ENCODE results near the gene UBE2H. TPM values are rescaled to one million over a fixed set of nuclear protein-coding genes. Genes with fewer than 3 reads are reported as not detected.
"Not testable (repeated sequence)": the region's sequence is repeated elsewhere in the genome, so short reads cannot be mapped to it uniquely, and the experiment has no call there.

Gene UBE2H
- total RNA-seq, 1 experiment from 2014 or later: 49.3 TPM

- DNase-seq (ENCODE audit: low spot score): no peak
- in situ Hi-C loops (cut with HindIII; ENCODE audit: low sequenced_read_pairs): no loop called here
These were observed 96.6 kb downstream of the UBE2H start for GRCh38 chr7:129855935-129856717.

- in situ Hi-C loops (cut with HindIII; ENCODE audit: low sequenced_read_pairs): no loop called here
- no peak for DNase-seq (ENCODE audit: low spot score)
These were observed 97.5 kb downstream of the UBE2H start for GRCh38 chr7:129855234-129855673.

DNA sequence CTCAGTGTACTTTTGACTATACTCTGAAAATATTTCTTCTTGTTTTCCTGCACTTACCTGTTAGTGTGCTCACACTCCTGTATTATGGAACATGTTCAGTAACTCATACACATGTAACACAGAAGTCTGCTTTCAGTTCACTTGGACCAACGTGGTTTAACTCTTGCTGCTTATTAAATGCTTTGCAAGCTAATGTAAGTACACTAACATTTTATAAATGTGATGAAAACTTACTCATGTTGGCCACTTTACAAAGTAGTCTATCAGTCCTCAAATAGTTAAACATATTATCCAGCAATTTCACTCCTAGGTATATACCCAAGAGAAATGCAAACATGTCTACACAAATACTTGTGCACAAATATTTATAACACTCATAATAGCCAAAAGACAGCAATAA, 98.4 kb downstream of the UBE2H start:
- in situ Hi-C loops (cut with HindIII; ENCODE audit: low sequenced_read_pairs): no loop called here
- no peak for DNase-seq (ENCODE audit: low spot score)

- in situ Hi-C loops (cut with HindIII; ENCODE audit: low sequenced_read_pairs): no loop called here
- no peak for DNase-seq (ENCODE audit: low spot score)
These were observed 99.0 kb downstream of the UBE2H start for GRCh38 chr7:129853661-129854268.

DNA sequence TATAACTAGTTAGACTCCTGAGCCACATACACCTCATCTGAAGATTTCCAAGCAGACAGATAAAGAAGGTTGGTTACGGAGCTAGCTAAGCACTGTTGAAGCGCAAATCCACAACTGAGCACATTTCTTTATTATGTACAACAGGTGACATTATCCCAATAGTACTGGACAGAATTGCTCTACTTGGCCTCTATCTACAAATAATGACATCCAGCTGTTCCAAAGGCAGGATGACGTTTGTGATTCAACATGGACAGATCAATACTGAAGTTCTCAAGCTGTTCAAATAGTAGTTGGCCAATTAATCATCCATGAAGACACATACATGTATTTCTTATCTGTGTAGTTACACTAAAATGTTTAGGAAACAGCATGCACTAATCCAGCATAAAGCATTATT, 101.0 kb downstream of the UBE2H start:
- in situ Hi-C loops (cut with HindIII; ENCODE audit: low sequenced_read_pairs): no loop called here
- no peak for DNase-seq (ENCODE audit: low spot score)

DNA sequence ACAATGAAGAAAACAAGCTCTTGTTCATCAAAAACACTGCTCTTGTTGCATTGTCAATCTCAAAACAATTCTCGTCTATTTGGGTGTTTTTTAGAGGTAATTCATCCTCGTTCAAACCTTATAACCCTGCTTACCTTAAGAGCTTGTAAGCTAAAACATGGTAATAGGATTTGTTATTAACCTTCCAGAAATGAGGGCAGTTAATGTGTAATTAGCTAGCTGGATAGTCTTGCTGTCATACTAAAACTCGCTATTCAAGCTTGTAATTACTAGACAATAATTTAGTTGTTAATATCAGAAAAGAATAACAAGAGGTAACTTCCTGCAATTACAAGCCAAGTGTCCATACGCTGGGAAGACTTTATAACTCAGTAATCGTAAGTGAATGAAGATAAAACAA, 101.6 kb downstream of the UBE2H start:
- in situ Hi-C loops (cut with HindIII; ENCODE audit: low sequenced_read_pairs): no loop called here
- DNase-seq (ENCODE audit: low spot score): no peak

DNA sequence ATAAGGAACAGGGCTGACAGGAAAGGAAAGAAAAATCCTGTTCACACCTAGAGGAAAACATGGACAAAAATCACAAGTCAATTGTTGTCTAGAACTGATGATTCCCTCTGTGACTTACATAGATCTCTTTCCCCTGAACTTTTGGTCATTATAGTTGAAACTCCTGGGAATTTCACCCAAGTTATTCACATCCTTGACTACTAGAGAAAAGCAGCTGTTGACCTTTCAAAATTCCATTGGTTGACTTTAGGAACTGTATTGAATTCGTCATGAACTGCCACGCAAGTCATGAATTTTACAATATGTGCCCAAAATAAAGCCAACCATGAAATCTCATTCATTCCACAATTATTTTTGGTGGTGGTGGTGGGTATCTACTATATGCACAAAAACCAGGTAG, 104.3 kb downstream of the UBE2H start:
- no peak for DNase-seq (ENCODE audit: low spot score)
- in situ Hi-C loops (cut with HindIII; ENCODE audit: low sequenced_read_pairs): no loop called here

DNA sequence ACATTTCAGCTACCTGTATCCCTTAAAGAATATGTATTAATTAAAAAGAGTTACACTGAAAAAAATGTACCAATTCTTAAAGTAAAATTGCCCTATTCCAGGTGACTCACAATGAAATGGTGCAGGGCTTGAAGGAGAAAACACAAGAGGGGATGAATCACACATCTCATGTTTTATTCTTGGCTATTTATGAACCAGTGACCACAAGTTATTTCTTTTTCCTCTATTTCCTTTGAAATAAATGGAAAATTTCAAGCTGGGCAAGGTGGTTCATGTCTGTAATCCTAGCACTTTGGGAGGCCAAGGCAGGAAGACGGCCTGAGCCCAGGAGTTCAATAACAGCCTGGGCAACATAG, 106.8 kb downstream of the UBE2H start:
- no peak for DNase-seq (ENCODE audit: low spot score)
- in situ Hi-C loops (cut with HindIII; ENCODE audit: low sequenced_read_pairs): no loop called here

DNA sequence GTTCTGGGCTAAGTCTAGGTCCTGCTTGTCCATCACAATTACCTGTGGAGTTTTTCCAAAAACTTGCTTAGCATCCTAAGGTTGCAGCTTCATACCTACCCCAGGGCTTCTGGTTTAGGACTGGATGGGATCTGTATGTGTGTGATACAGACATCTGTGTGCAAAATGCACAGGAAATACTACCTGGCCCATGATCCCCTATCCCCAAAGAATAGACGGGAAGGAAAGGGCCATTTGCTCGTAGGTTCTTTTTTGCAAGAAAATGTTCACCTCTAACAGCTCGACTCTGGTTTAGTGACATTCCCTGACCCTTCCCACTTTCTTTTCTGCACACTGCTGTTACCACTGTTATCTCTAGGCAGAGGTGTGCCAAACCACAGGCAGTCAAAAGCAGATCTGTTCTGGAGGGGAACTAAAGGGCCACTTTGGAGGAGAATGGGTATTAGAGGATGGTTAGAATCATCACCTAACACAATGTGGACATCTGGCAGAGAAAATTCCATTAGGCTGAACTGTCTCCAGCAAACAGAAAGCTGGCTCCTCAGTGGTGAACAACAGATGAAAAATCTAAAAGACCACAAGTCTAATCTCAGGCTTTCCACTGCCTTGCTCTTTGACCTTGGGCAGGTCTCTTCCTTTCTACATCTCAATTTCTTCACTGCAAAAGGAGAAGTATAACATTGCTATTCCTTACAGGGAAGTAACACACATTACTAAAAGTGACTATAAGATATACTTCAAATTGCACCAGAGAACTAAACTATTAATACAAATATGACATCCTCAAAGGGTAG, 107.4 kb downstream of the UBE2H start:
- in situ Hi-C loops (cut with HindIII; ENCODE audit: low sequenced_read_pairs): no loop called here
- no peak for DNase-seq (ENCODE audit: low spot score)

DNA sequence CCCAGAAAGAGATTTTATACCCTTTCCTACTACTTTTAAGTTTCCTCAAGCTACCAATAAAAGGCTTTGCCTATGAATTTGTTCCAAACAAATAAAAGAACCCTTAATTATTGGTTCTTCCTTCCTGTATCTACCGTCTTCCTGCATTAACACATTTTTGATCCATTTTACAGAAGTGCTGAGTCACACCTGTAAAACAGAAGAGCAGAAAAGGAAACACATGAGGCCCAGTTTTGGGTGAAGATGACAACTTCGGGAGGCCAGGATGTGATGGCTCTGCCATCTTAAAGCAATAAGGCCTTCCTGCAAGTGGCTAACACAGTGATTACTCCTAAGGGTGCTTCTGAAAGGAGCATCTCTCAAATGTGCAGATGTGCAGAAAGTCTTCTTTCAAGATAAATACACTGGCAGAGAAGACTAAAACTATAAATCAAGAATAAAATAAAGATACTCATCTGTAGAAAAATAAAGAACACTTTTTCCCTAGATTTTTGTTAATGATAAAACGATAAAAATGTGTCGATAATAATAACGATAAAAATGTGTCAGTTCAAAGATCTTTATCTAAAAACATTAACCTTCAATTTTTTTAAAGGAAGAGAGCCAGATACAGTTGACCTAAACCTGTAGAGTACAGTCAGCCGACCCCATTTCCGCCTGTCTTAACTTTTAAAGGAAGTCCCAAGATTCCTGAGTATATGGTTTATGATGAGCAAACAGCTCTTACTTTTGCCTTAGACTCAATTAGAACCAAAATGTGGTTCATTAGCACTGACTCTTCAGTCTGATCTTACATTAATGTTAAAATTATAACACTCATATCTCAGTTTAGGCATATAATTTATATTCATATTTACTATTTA, 108.6 kb downstream of the UBE2H start:
- no peak for DNase-seq (ENCODE audit: low spot score)
- in situ Hi-C loops (cut with HindIII; ENCODE audit: low sequenced_read_pairs): no loop called here

- DNase-seq (ENCODE audit: low spot score): no peak
- in situ Hi-C loops (cut with HindIII; ENCODE audit: low sequenced_read_pairs): no loop called here
These were observed 109.3 kb downstream of the UBE2H start for GRCh38 chr7:129843365-129843898.

GRCh38 chr7:129841465-129841864, 111.3 kb downstream of the UBE2H start:
- in situ Hi-C loops (cut with HindIII; ENCODE audit: low sequenced_read_pairs): no loop called here
- DNase-seq (ENCODE audit: low spot score): no peak

GRCh38 chr7:129840757-129841156, 112.0 kb downstream of the UBE2H start:
- DNase-seq (ENCODE audit: low spot score): no peak
- in situ Hi-C loops (cut with HindIII; ENCODE audit: low sequenced_read_pairs): no loop called here

DNA sequence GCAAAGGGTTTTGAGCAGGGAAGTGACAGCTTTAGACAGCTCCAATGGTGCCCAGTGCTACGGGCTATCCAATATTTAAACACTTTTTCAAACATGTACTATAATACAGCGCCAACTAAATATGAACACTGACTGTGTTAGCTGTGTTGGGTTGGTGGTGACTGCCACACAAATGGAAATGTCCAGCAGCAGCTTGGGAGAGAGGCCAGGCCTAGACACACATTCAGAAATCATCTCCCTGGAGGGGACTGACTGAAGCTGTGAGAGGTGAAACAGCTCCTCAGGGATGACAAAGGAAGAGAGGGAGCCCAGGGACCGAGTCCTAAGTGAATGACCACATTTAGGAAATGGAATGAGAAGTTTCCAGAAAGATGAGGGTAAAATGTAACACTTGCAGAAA, 115.8 kb downstream of the UBE2H start:
- in situ Hi-C loops (cut with HindIII; ENCODE audit: low sequenced_read_pairs): no loop called here
- DNase-seq (ENCODE audit: low spot score): no peak

GRCh38 chr7:129835569-129835968, 117.2 kb downstream of the UBE2H start:
- no peak for DNase-seq (ENCODE audit: low spot score)
- in situ Hi-C loops (cut with HindIII; ENCODE audit: low sequenced_read_pairs): no loop called here

DNA sequence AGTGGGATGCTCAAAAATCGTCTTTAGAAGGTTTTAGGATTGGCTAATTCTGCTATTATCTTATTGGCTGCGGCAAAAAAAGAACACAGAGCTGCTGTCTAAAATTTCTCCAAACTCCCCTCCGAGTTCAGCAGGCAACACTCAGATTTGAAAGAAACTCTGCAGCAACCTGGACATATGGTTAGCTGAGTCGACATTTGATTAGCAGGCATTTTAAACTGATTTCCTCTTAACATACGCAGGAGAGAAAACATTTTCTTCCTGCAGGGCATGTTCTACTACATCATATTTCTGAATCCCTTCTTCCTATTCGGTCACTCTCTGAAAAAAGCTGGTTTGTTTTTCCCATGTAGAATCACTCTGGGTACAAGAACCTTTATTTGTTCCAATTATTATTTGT, 119.4 kb downstream of the UBE2H start:
- DNase-seq (ENCODE audit: low spot score); in situ Hi-C loops (cut with HindIII; ENCODE audit: low sequenced_read_pairs): not testable (repeated sequence)

DNA sequence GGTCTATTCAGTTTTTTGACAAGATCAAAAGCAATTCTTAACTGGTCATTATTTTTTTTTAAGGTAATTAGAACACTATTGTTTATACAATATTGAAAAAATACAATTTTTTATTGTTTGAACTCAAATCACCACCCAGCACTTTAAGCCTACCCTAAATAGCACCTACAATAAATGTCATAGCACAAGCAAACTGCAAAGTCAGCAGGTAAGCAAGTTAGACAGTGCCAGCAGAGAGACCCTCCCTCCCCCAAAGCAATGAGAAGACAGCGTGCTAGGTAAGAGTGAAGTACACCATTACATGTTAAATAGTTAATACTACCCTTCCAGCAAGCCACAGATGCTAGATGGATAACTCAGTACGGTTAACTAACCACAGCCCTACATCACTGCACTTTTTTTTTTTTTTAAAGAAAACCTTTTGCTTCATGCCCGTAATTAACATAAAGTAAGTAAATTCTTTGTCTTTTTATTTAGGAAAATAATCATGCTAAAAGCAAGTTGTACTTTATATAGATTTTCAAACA, 120.0 kb downstream of the UBE2H start:
- in situ Hi-C loops (cut with HindIII; ENCODE audit: low sequenced_read_pairs): no loop called here

DNA sequence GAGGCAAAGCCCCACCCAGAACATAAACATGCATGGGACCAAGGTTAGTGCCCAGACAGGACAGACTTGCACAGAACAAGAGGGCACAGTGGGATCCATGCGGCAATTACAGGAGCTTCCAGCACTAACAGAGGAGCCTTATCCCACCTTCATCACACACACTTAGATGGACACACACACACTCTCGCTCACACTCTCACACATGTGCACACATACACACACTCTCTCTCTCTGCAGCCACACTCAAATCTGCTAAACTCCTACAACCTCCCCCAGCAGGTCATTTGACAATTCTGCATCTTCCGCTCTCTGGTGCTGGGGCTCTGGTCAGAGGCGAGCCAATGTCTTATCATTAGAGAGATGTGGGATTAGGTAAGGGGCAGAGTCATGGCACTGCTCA, 120.5 kb downstream of the UBE2H start:
- DNase-seq (ENCODE audit: low spot score): no peak
- in situ Hi-C loops (cut with HindIII; ENCODE audit: low sequenced_read_pairs): no loop called here

More for the DNA sequence above, 120.0 kb downstream of the UBE2H start:
- DNase-seq (ENCODE audit: low spot score): no peak

Data from G401 (cell line).